Measurements from ENCODE around the gene C2CD3. TPM values are rescaled to one million over a fixed set of nuclear protein-coding genes. Genes with fewer than 3 reads are reported as not detected.

C2CD3 gene
- total and polyA plus RNA-seq, 10 of the 15 experiments (the other 5 are each of a cell fraction or from before 2014, with no cell fraction given): 2.3 to 24.0 (median 16.3) TPM

DNA sequence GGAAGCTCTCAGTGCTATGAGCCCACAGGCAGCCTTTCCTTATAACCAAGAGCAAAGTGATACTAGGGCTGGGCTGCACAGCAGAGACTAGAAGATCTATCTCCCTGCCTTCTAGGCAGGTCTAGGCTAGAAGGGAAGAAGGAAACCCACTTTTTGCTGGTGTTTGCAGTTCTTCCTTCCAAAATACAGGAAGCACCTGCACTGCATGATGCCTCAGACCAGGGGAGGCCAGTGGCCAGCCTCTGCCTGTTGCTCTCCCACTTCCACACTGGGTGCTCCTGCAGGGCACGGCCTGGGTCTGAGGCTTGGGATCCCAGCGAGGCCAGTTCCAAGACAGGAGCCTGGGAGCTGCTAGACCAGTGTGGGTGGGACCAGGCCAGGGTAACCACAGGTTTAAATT, 155.9 kb downstream of the C2CD3 start:
- H3K4me1 ChIP-seq (ENCODE audit: control insufficient read depth, insufficient read depth, low read length): peaks cover 26% of the 10 kb centered on the region
- RAD21 ChIA-PET (ENCODE audit: unreplicated experiment): no interaction called here
- no peaks in the 10 kb centered on the region for H3K79me2 ChIP-seq (ENCODE audit: control insufficient read depth, insufficient read depth, low read length)
- 75% methylated on average over 2 of the region's 2 CpGs for WGBS (ENCODE audit: insufficient coverage, insufficient replicate concordance, low lambda C conversion rate, missing lambda C conversion rate)
- no peak for DNase-seq (ENCODE audit: low read depth, low spot score)
- H3K36me3 ChIP-seq (ENCODE audit: control insufficient read depth in 2 of 2, insufficient read depth in 2 of 2, low read length in 1 of 2): peaks cover 0 to 1% of the 10 kb centered on the region in 2 experiments
- CTCF ChIA-PET: no interaction called here
- no peak overlapping the region for H3K4me2 ChIP-seq (ENCODE audit: control insufficient read depth, insufficient read depth)
- H4K20me1 ChIP-seq (ENCODE audit: control insufficient read depth, insufficient read depth): no peaks in the 10 kb centered on the region
- no peak overlapping the region for H3K9ac ChIP-seq (ENCODE audit: control insufficient read depth, insufficient read depth, low read length)
- FAIRE-seq: no peak
- no peak for TF ChIP-seq BMI1 (IDR thresholded peaks at IDR 0.05; ENCODE audit: borderline replicate concordance)
- no peak for TF ChIP-seq SREBF1 (IDR thresholded peaks at IDR 0.05; ENCODE audit: low read length)
- no peak for TF ChIP-seq HSF1 (IDR thresholded peaks at IDR 0.05; ENCODE audit: low read depth, low read length)
- no peak for TF ChIP-seq CEBPB (IDR thresholded peaks at IDR 0.05; ENCODE audit: borderline replicate concordance in 1 of 2, low read depth in 2 of 2, low read length in 2 of 2)
- TF ChIP-seq ZNF207 (IDR thresholded peaks at IDR 0.05; ENCODE audit: borderline replicate concordance): no peak
- no peak for TF ChIP-seq NFYA (IDR thresholded peaks at IDR 0.05; ENCODE audit: borderline replicate concordance, low read depth, low read length)
- TF ChIP-seq TAF1 (IDR thresholded peaks at IDR 0.05; ENCODE audit: borderline replicate concordance, low read depth, low read length): no peak
- no peak for TF ChIP-seq TCF3 (IDR thresholded peaks at IDR 0.05; ENCODE audit: borderline replicate concordance, insufficient read depth, low read depth, low read length)
- intact Hi-C loops (cut with micrococcal nuclease; ENCODE audit: unreplicated experiment): no loop called here
- no peak overlapping the region for H3K4me3 ChIP-seq
- H2AFZ ChIP-seq (ENCODE audit: control insufficient read depth, low read depth, low read length): no peak overlapping the region
- SMC1A ChIA-PET (ENCODE audit: uncharacterized antibody, unreplicated experiment): interaction anchor here (1.7 kb wide), 1 partner anchor 23 kb away, joined by 3 read pairs; no protein-coding TSS in a partner anchor
- in situ Hi-C loops (cut with MboI): no loop called here
- no peak overlapping the region for H3K27ac ChIP-seq (ENCODE audit: control insufficient read depth, insufficient read depth)
- ATAC-seq: no peak
- BruUV-seq (replicated peaks): no TSS peak
- H3K27me3 ChIP-seq (replicated peaks in 1 of 2; ENCODE audit: control insufficient read depth in 2 of 2, insufficient read depth in 2 of 2, low read length in 1 of 2): no peaks in the 10 kb centered on the region
- POLR2A ChIA-PET: no interaction called here
- H3K9me3 ChIP-seq (replicated peaks; ENCODE audit: control insufficient read depth, insufficient read depth, low read length): no peaks in the 10 kb centered on the region
